Measurements from ENCODE around the gene ZNG1F.
"Not testable (repeated sequence)": the region's sequence is repeated elsewhere in the genome, so short reads cannot be mapped to it uniquely, and the experiment has no call there.

- TF ChIP-seq, protein P1, sequence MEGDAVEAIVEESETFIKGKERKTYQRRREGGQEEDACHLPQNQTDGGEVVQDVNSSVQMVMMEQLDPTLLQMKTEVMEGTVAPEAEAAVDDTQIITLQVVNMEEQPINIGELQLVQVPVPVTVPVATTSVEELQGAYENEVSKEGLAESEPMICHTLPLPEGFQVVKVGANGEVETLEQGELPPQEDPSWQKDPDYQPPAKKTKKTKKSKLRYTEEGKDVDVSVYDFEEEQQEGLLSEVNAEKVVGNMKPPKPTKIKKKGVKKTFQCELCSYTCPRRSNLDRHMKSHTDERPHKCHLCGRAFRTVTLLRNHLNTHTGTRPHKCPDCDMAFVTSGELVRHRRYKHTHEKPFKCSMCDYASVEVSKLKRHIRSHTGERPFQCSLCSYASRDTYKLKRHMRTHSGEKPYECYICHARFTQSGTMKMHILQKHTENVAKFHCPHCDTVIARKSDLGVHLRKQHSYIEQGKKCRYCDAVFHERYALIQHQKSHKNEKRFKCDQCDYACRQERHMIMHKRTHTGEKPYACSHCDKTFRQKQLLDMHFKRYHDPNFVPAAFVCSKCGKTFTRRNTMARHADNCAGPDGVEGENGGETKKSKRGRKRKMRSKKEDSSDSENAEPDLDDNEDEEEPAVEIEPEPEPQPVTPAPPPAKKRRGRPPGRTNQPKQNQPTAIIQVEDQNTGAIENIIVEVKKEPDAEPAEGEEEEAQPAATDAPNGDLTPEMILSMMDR (conservative IDR thresholded peaks at IDR 0.05; ENCODE audit: low read depth, low read length): not testable (repeated sequence)
- not testable (repeated sequence) for TF ChIP-seq EZH2 (IDR thresholded peaks at IDR 0.05; ENCODE audit: low read length, unreplicated experiment)
These were observed 101.8 kb downstream of the ZNG1F start for GRCh38 chr9:41087157-41087780.

Data from PC-3 (cell line).